HFFc6 (cell line): Measurements from ENCODE around the gene ONECUT1. TPM values are rescaled to one million over a fixed set of nuclear protein-coding genes. Genes with fewer than 3 reads are reported as not detected.

Experiments used
- DNase-seq: peaks from one replicate; pipeline ENCODE4 v3.0.0-alpha.2; 2018
- H3K27ac Mint-ChIP-seq: 2 replicates; pipeline ENCODE4 v1.8.0; 2020; ENCODE audit warnings: mild to moderate bottlenecking, mixed read lengths
- H3K27me3 Mint-ChIP-seq: 2 replicates; pipeline ENCODE4 v1.8.0; 2021; ENCODE audit warnings: mild to moderate bottlenecking, moderate library complexity, mixed read lengths; ENCODE audit not compliant: insufficient read depth
- H3K36me3 Mint-ChIP-seq: 2 replicates; pipeline ENCODE4 v1.8.0; 2021; ENCODE audit warnings: low read depth, mixed read lengths
- H3K4me1 Mint-ChIP-seq: 2 replicates; pipeline ENCODE4 v1.8.0; 2020; ENCODE audit warnings: low read depth, mixed read lengths
- H3K4me3 Mint-ChIP-seq: 2 replicates; pipeline ENCODE4 v1.8.0; 2020; ENCODE audit warnings: mild to moderate bottlenecking, moderate library complexity, mixed read lengths
- H3K9me3 Mint-ChIP-seq: 2 replicates; pipeline ENCODE4 v1.8.0; 2020; ENCODE audit warnings: mild to moderate bottlenecking, mixed read lengths
- CTCF ChIP-seq: fragments of 200-600 bp; sonication (generic); IDR thresholded peaks from 2 replicates; pipeline ENCODE4 v1.5.0; 2021; ENCODE audit warnings: antibody characterized with exemption, mild to moderate bottlenecking
- total RNA-seq, 6 experiments: library from RNA; stranded (reverse); fragmentation: NEBNext Ultra II Directional; extraction: Animal tissue kit (Norgen Biotek cat#: 25700); gene quantifications; 2 replicates in 1 of 6; 3 replicates in 5 of 6; pipeline ENCODE4 v1.2.3, GENCODE V29; 2021

Gene ONECUT1
- total RNA-seq, 6 experiments from 2014 or later: 0.16 to 0.38 (median 0.23) TPM; not detected in 2

GRCh38 chr15:52734329-52734728 is 55.8 kb downstream of the ONECUT1 start:
- Mint-ChIP-seq H3K27ac (no peak overlapping the region), H3K9me3 (no peaks in the 10 kb centered on the region), H3K4me3 (no peak overlapping the region), H3K4me1 (peaks cover 69% of the 10 kb centered on the region), H3K36me3 (no peaks in the 10 kb centered on the region), H3K27me3 (peaks cover 8% of the 10 kb centered on the region)
- DNase-seq: no peak
- TF ChIP-seq CTCF: no peak

- no peaks in the 10 kb centered on the region for H3K9me3 Mint-ChIP-seq
- no peak for DNase-seq
- H3K4me3 Mint-ChIP-seq: no peak overlapping the region
- H3K27ac Mint-ChIP-seq: no peak overlapping the region; the same call in 1 of the 2 replicates
- peaks cover 73% of the 10 kb centered on the region for H3K4me1 Mint-ChIP-seq
- H3K27me3 Mint-ChIP-seq: peaks cover 6% of the 10 kb centered on the region
- no peaks in the 10 kb centered on the region for H3K36me3 Mint-ChIP-seq
- TF ChIP-seq CTCF: no peak
Measured at GRCh38 chr15:52733696-52734255, 56.4 kb downstream of the ONECUT1 start.

- Mint-ChIP-seq H3K36me3 (no peaks in the 10 kb centered on the region), H3K4me3 (no peak overlapping the region), H3K4me1 (peaks cover 73% of the 10 kb centered on the region), H3K9me3 (no peaks in the 10 kb centered on the region), H3K27me3 (no peaks in the 10 kb centered on the region; the same call in 1 of the 2 replicates), H3K27ac (no peak overlapping the region)
- no peak for DNase-seq
- no peak for TF ChIP-seq CTCF
Measured at GRCh38 chr15:52733088-52733487, 57.0 kb downstream of the ONECUT1 start.

- H3K27me3 Mint-ChIP-seq: no peaks in the 10 kb centered on the region; the same call in 1 of the 2 replicates
- no peaks in the 10 kb centered on the region for H3K36me3 Mint-ChIP-seq
- no peak for DNase-seq
- no peak overlapping the region for H3K27ac Mint-ChIP-seq
- no peak overlapping the region for H3K4me3 Mint-ChIP-seq
- TF ChIP-seq CTCF: no peak
- peaks cover 73% of the 10 kb centered on the region for H3K4me1 Mint-ChIP-seq
- H3K9me3 Mint-ChIP-seq: no peaks in the 10 kb centered on the region
Measured at GRCh38 chr15:52732551-52732950, 57.6 kb downstream of the ONECUT1 start.

- H3K4me1 Mint-ChIP-seq: peaks cover 73% of the 10 kb centered on the region
- no peak for DNase-seq
- no peaks in the 10 kb centered on the region; the same call in 1 of the 2 replicates for H3K27me3 Mint-ChIP-seq
- H3K4me3 Mint-ChIP-seq: no peak overlapping the region
- TF ChIP-seq CTCF: no peak
- H3K27ac Mint-ChIP-seq: no peak overlapping the region
- no peaks in the 10 kb centered on the region for H3K9me3 Mint-ChIP-seq
- H3K36me3 Mint-ChIP-seq: no peaks in the 10 kb centered on the region
Measured at GRCh38 chr15:52731732-52732470, 58.2 kb downstream of the ONECUT1 start.
